ENCODE measurements around the gene SLC25A24. TPM values are rescaled to one million over a fixed set of nuclear protein-coding genes. Genes with fewer than 3 reads are reported as not detected.
"Not testable (repeated sequence)": the region's sequence is repeated elsewhere in the genome, so short reads cannot be mapped to it uniquely, and the experiment has no call there.

SLC25A24 gene
- total RNA-seq, 4 donors from 2014 or later: 11.8 to 35.7 (median 28.8) TPM

- Histone ChIP-seq H3K4me3 (no peak overlapping the region), H3K9me3 (peaks cover 0 to 10% (median 0%) of the 10 kb centered on the region in 3 donors), H3K27ac (peak overlapping the region in 3 of 4 donors; percentile 5 to 36 (median 13)), H3K36me3 (peaks cover 0 to 75% (median 4%) of the 10 kb centered on the region in 3 donors), H3K27me3 (no peaks in the 10 kb centered on the region), H3K4me1 (peaks cover 3 to 23% (median 5%) of the 10 kb centered on the region in 3 donors)
- no peak for DNase-seq
- intact Hi-C loops (cut with DNase I): no loop called here
- TF ChIP-seq CTCF (IDR thresholded peaks at IDR 0.05) (no peak), POLR2A (IDR thresholded peaks at IDR 0.05) (no peak)
- 36 to 45% methylated on average over 2 of the region's 2 CpGs for WGBS, 2 donors
Observed at GRCh38 chr1:108182959-108183700, 17.0 kb downstream of the SLC25A24 start.

GRCh38 chr1:108179018-108179417 lies 21.1 kb downstream of the SLC25A24 start:
- Histone ChIP-seq H3K4me1 (peaks cover 3 to 23% (median 5%) of the 10 kb centered on the region in 3 donors), H3K4me3 (no peak overlapping the region), H3K36me3 (peaks cover 6 to 96% (median 7%) of the 10 kb centered on the region in 3 donors), H3K9me3 (peaks cover 0 to 19% (median 11%) of the 10 kb centered on the region in 3 donors), H3K27ac (no peak overlapping the region), H3K27me3 (no peaks in the 10 kb centered on the region)
- DNase-seq: no peak
- intact Hi-C loops (cut with DNase I): no loop called here
- WGBS, 2 donors: 78 to 79% methylated on average over 1 of the region's 1 CpG
- no peak for TF ChIP-seq CTCF (IDR thresholded peaks at IDR 0.05)
- no peak for TF ChIP-seq POLR2A (IDR thresholded peaks at IDR 0.05)

GRCh38 chr1:108162409-108162808 lies 37.7 kb downstream of the SLC25A24 start:
- H3K27me3 ChIP-seq; H3K4me1 ChIP-seq; H3K27ac ChIP-seq; DNase-seq; intact Hi-C loops (cut with DNase I); H3K4me3 ChIP-seq; H3K9me3 ChIP-seq: not testable (repeated sequence)
- no CpG with 5 or more reads among the region's 1 CpG for WGBS, 2 donors
- H3K36me3 ChIP-seq: peaks cover 0 to 35% (median 0%) of the 10 kb centered on the region in 3 donors

- H3K27ac ChIP-seq; H3K27me3 ChIP-seq; DNase-seq; H3K9me3 ChIP-seq; intact Hi-C loops (cut with DNase I); H3K4me1 ChIP-seq; H3K4me3 ChIP-seq: not testable (repeated sequence)
- no CpG with 5 or more reads among the region's 30 CpGs for WGBS, 2 donors
- H3K36me3 ChIP-seq: peaks cover 0 to 55% (median 0%) of the 10 kb centered on the region in 3 donors
Observed at GRCh38 chr1:108159951-108160350, 40.2 kb downstream of the SLC25A24 start.

- no peaks in the 10 kb centered on the region for H3K4me1 ChIP-seq
- H3K4me3 ChIP-seq: no peak overlapping the region
- H3K9me3 ChIP-seq: no peaks in the 10 kb centered on the region
- WGBS, 2 donors: 88 to 94% methylated on average over 7 of the region's 7 CpGs
- intact Hi-C loops (cut with DNase I): no loop called here
- no peak overlapping the region for H3K27ac ChIP-seq
- no peaks in the 10 kb centered on the region for H3K27me3 ChIP-seq
- no peak for TF ChIP-seq POLR2A (IDR thresholded peaks at IDR 0.05)
- peaks cover 0 to 65% (median 0%) of the 10 kb centered on the region in 3 donors for H3K36me3 ChIP-seq
- no peak for DNase-seq
Observed at GRCh38 chr1:108158893-108159453, 41.2 kb downstream of the SLC25A24 start.

- no peaks in the 10 kb centered on the region for H3K27me3 ChIP-seq
- H3K36me3 ChIP-seq: peaks cover 0 to 95% (median 6%) of the 10 kb centered on the region in 3 donors
- DNase-seq: no peak
- WGBS, 2 donors: 70 to 75% methylated on average over 4 of the region's 4 CpGs
- H3K27ac ChIP-seq: no peak overlapping the region
- H3K4me1 ChIP-seq: no peaks in the 10 kb centered on the region
- intact Hi-C loops (cut with DNase I): no loop called here
- no peaks in the 10 kb centered on the region for H3K9me3 ChIP-seq
- TF ChIP-seq POLR2A (IDR thresholded peaks at IDR 0.05): no peak
- TF ChIP-seq CTCF (IDR thresholded peaks at IDR 0.05): no peak
- H3K4me3 ChIP-seq: no peak overlapping the region
Observed at GRCh38 chr1:108154314-108154713, 45.8 kb downstream of the SLC25A24 start.
